Loucy (cell line): ENCODE data around the gene RNFT2.

Experiments used
- EZH2phosphoT487 ChIP-seq: fragments of 200-600 bp; IDR thresholded peaks from 2 replicates; pipeline ENCODE4 v1.6.1; 2018; ENCODE audit warnings: antibody characterized with exemption, mild to moderate bottlenecking, moderate library complexity, borderline replicate concordance
- TF ChIP-seq, protein P1 (sequence below): fragments of 200-600 bp; sonication (generic); conservative IDR thresholded peaks from 2 replicates; pipeline ENCODE4 v1.5.1; 2014; ENCODE audit warnings: mild to moderate bottlenecking, antibody characterized with exemption, low read length

GRCh38 chr12:116713527-116713926 lies 24.6 kb upstream of the RNFT2 start:
- TF ChIP-seq, protein P1, sequence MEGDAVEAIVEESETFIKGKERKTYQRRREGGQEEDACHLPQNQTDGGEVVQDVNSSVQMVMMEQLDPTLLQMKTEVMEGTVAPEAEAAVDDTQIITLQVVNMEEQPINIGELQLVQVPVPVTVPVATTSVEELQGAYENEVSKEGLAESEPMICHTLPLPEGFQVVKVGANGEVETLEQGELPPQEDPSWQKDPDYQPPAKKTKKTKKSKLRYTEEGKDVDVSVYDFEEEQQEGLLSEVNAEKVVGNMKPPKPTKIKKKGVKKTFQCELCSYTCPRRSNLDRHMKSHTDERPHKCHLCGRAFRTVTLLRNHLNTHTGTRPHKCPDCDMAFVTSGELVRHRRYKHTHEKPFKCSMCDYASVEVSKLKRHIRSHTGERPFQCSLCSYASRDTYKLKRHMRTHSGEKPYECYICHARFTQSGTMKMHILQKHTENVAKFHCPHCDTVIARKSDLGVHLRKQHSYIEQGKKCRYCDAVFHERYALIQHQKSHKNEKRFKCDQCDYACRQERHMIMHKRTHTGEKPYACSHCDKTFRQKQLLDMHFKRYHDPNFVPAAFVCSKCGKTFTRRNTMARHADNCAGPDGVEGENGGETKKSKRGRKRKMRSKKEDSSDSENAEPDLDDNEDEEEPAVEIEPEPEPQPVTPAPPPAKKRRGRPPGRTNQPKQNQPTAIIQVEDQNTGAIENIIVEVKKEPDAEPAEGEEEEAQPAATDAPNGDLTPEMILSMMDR: no peak
- TF ChIP-seq EZH2phosphoT487: no peak
